22Rv1 (cell line): ENCODE results near the gene PSPH.

Source experiments
- H3K27ac ChIP-seq: fragments of 450-650 bp; 2 replicates; pipeline ENCODE4 v1.5.1; 2017
- CTCF ChIP-seq: fragments of 450-650 bp; IDR thresholded peaks from 2 replicates; pipeline ENCODE4 v1.5.1; 2017; ENCODE audit warnings: mild to moderate bottlenecking
- ZFX ChIP-seq: fragments of 450-650 bp; IDR thresholded peaks from 2 replicates; pipeline ENCODE4 v1.6.1; 2017; ENCODE audit warnings: antibody characterized with exemption, borderline replicate concordance

The PSPH gene

GRCh38 chr7:56077681-56078080 is 26.4 kb upstream of the PSPH start:
- TF ChIP-seq ZFX, result no peak
- H3K27ac ChIP-seq, result no peak overlapping the region

GRCh38 chr7:56074371-56074791 is 23.1 kb upstream of the PSPH start:
- no peak for TF ChIP-seq ZFX
- peak; percentile 98 for TF ChIP-seq CTCF
- peak overlapping the region; percentile 32 for H3K27ac ChIP-seq

- peak overlapping the region; percentile 93; the same call in 1 of the 2 replicates for H3K27ac ChIP-seq
These were observed 15.1 kb upstream of the PSPH start for GRCh38 chr7:56066376-56066775.

GRCh38 chr7:56063882-56064625 is 12.8 kb upstream of the PSPH start, which contains the start of gene SUMF2:
Gene SUMF2, plus strand, starts transcription at chr7:56064286. Its CDS starts 26 bp downstream, at chr7:56064312.
- TF ChIP-seq CTCF (peak; percentile 34), ZFX (no peak)
- H3K27ac ChIP-seq, result peak within 1 kb of the TSS; percentile 93

GRCh38 chr7:56063500-56063881 is 12.2 kb upstream of the PSPH start:
- no peak for TF ChIP-seq ZFX
- TF ChIP-seq CTCF, result no peak
- peak overlapping the region; percentile 93 for H3K27ac ChIP-seq

GRCh38 chr7:56062382-56062781 is 11.1 kb upstream of the PSPH start:
- TF ChIP-seq ZFX (no peak), CTCF (no peak)
- peak overlapping the region; percentile 93 for H3K27ac ChIP-seq

GRCh38 chr7:56053993-56054392 is 2.7 kb upstream of the PSPH start:
- 0 out of 2 replicates have a peak overlapping the region, but pooled peaks have one; percentile 90 for H3K27ac ChIP-seq
- TF ChIP-seq CTCF, result no peak
- TF ChIP-seq ZFX, result no peak

- peak overlapping the region; percentile 90; the same call in 1 of the 2 replicates for H3K27ac ChIP-seq
- TF ChIP-seq CTCF, result no peak
- TF ChIP-seq ZFX, result no peak
These were observed 2.1 kb upstream of the PSPH start for GRCh38 chr7:56053379-56053778.
